ENCODE data around the gene PRTG. TPM values are rescaled to one million over a fixed set of nuclear protein-coding genes. Genes with fewer than 3 reads are reported as not detected.

Gene PRTG
- total and polyA plus RNA-seq, 10 of the 15 experiments (the other 5 are each of a cell fraction or from before 2014, with no cell fraction given) = under 0.01 to 0.25 TPM; not detected in 8

DNA sequence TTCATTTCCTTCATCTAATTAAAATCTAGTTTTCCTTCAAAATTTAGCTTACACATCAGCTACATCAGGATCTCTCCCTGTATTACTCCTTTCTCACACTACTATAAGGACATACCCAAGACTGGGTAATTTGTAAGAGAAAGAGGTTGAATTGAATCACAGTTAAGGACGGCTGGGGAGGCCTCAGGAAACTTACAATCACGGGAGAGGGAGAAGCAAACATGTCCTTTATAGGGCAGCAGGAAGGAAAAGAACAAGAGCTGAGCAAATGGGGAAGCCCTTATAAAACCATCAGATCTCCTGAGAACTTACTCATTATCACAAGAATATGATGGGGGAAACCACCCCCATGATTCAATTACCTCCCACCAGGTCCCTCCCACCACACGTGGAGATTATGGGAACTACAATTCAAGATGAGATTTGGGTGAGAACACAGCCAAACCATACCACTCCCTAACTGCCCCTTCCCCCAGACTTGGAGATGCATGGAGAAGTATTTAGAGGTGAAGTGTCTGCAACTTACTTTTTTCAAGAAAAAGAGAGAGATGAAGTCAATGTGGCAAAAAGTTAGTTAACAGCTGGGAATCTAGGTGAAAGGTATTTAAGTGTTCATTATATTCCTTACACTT, 21.3 kb downstream of the PRTG start:
- H3K4me3 ChIP-seq = no peak overlapping the region
- no peaks in the 10 kb centered on the region; the same call in 2 of the 3 replicates for H3K9me3 ChIP-seq (replicated peaks; ENCODE audit: control insufficient read depth, insufficient read depth, low read length)
- FAIRE-seq = no peak
- no peaks in the 10 kb centered on the region for H3K4me1 ChIP-seq (ENCODE audit: control insufficient read depth, insufficient read depth, low read length)
- DNase-seq (ENCODE audit: low read depth, low spot score) = no peak
- RAD21 ChIA-PET (ENCODE audit: unreplicated experiment) = no interaction called here
- H2AFZ ChIP-seq (ENCODE audit: control insufficient read depth, low read depth, low read length) = no peak overlapping the region
- H3K4me2 ChIP-seq (ENCODE audit: control insufficient read depth, insufficient read depth) = no peak overlapping the region
- ATAC-seq = no peak
- TF ChIP-seq TCF12 (IDR thresholded peaks at IDR 0.05; ENCODE audit: low read depth, low read length) (no peak), BHLHE40 (IDR thresholded peaks at IDR 0.05; ENCODE audit: borderline replicate concordance in 1 of 2, low read depth in 2 of 2, low read length in 1 of 2) (no peak), ZNF217 (IDR thresholded peaks at IDR 0.05) (no peak), FOXK2 (IDR thresholded peaks at IDR 0.05) (no peak)
- intact Hi-C loops (cut with micrococcal nuclease; ENCODE audit: unreplicated experiment) (no loop called here), in situ Hi-C loops (cut with MboI) (loop anchor here (10.0 kb wide), 1 partner anchor 57 kb away; no protein-coding TSS in a partner anchor)
- SMC1A ChIA-PET (ENCODE audit: uncharacterized antibody, unreplicated experiment) = no interaction called here
- H3K79me2 ChIP-seq (ENCODE audit: control insufficient read depth, insufficient read depth, low read length) = no peaks in the 10 kb centered on the region
- no peak overlapping the region for H3K27ac ChIP-seq (ENCODE audit: control insufficient read depth, insufficient read depth)
- no peaks in the 10 kb centered on the region for H4K20me1 ChIP-seq (ENCODE audit: control insufficient read depth, insufficient read depth)
- no peaks in the 10 kb centered on the region for H3K36me3 ChIP-seq (ENCODE audit: control insufficient read depth in 2 of 2, insufficient read depth in 2 of 2, low read length in 1 of 2)
- BruUV-seq (replicated peaks) = no TSS peak
- H3K27me3 ChIP-seq (replicated peaks in 1 of 2; ENCODE audit: control insufficient read depth in 2 of 2, insufficient read depth in 2 of 2, low read length in 1 of 2) = no peaks in the 10 kb centered on the region
- POLR2A ChIA-PET = no interaction called here
- H3K9ac ChIP-seq (ENCODE audit: control insufficient read depth, insufficient read depth, low read length) = no peak overlapping the region
- whole genome bisulfite sequencing (ENCODE audit: insufficient coverage, insufficient replicate concordance, low lambda C conversion rate, missing lambda C conversion rate) = 0% methylated on average over 3 of the region's 3 CpGs
- CTCF ChIA-PET = no interaction called here

DNA sequence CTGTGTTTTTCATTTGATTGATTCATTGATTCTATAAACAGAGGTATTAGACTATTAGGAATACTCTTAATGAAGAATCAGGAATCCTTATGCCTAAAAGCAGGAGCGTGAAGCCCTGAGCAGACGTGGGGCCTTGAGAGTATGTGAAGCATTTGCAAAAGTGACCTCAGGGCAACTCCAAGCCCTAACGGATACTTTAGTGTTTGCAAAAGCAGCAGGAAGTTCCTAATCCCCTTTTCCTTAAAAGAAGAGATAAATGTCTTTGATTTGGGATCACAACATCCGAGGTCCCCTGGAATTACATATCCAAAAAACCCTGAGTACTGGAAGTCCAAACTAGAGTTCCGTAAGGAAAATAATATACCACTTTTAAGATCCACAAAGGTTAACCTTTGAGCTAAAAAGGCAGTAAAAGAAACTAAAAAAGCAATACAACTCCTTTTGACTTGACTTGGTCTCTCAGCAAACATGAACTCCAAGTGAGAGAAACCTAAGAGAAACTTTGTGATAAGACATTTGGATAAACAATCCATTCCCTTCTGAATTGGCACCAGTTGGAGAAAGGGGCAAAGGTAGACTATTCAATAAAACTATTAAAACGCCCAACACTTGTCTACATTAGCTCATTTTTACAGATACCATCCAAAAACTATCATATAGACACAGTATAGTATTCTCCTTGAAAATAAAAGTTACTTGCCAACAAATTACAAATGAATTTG, 27.4 kb downstream of the PRTG start:
- Histone ChIP-seq H3K36me3 (ENCODE audit: control insufficient read depth in 2 of 2, insufficient read depth in 2 of 2, low read length in 1 of 2) (no peaks in the 10 kb centered on the region), H3K4me3 (no peak overlapping the region), H3K4me2 (ENCODE audit: control insufficient read depth, insufficient read depth) (no peak overlapping the region), H3K27ac (ENCODE audit: control insufficient read depth, insufficient read depth) (no peak overlapping the region), H4K20me1 (ENCODE audit: control insufficient read depth, insufficient read depth) (no peaks in the 10 kb centered on the region), H3K79me2 (ENCODE audit: control insufficient read depth, insufficient read depth, low read length) (no peaks in the 10 kb centered on the region), H3K27me3 (replicated peaks in 1 of 2; ENCODE audit: control insufficient read depth in 2 of 2, insufficient read depth in 2 of 2, low read length in 1 of 2) (no peaks in the 10 kb centered on the region; a peak in 1 of 4 replicates), H3K9ac (ENCODE audit: control insufficient read depth, insufficient read depth, low read length) (no peak overlapping the region), H3K4me1 (ENCODE audit: control insufficient read depth, insufficient read depth, low read length) (no peaks in the 10 kb centered on the region), H3K9me3 (replicated peaks; ENCODE audit: control insufficient read depth, insufficient read depth, low read length) (no peaks in the 10 kb centered on the region; the same call in 2 of the 3 replicates), H2AFZ (ENCODE audit: control insufficient read depth, low read depth, low read length) (no peak overlapping the region)
- WGBS (ENCODE audit: insufficient coverage, insufficient replicate concordance, low lambda C conversion rate, missing lambda C conversion rate) = 56% methylated on average over 6 of the region's 6 CpGs
- POLR2A ChIA-PET = no interaction called here
- SMC1A ChIA-PET (ENCODE audit: uncharacterized antibody, unreplicated experiment) = no interaction called here
- TF ChIP-seq NKRF (conservative IDR thresholded peaks at IDR 0.05) (no peak), ZNF384 (IDR thresholded peaks at IDR 0.05; ENCODE audit: borderline replicate concordance, low read depth, low read length) (no peak), NBN (IDR thresholded peaks at IDR 0.05) (no peak), MYC (IDR thresholded peaks at IDR 0.05; ENCODE audit: insufficient read depth, insufficient read length, insufficient replicate concordance, low read length, severe bottlenecking) (no peak)
- BruUV-seq (replicated peaks) = no TSS peak
- in situ Hi-C loops (cut with MboI) (no loop called here), intact Hi-C loops (cut with micrococcal nuclease; ENCODE audit: unreplicated experiment) (no loop called here)
- DNase-seq (ENCODE audit: low read depth, low spot score) = no peak
- FAIRE-seq = no peak
- RAD21 ChIA-PET (ENCODE audit: unreplicated experiment) = interaction anchor here (0.6 kb wide), 1 partner anchor 139 kb away, joined by 3 read pairs; no protein-coding TSS in a partner anchor
- CTCF ChIA-PET = interaction anchor here (0.6 to 1.1 kb wide), 3 partner anchors 9 to 82 kb away, joined by 3 read pairs; no protein-coding TSS in a partner anchor
- no peak for ATAC-seq
